ENCODE results near the gene CCDC97.

The CCDC97 gene

GRCh38 chr19:41311072-41311471 lies 1.1 kb downstream of the CCDC97 start:
- H3K4me1 Mint-ChIP-seq, result peaks cover 48% of the 10 kb centered on the region
- peaks cover 6% of the 10 kb centered on the region for H3K27me3 Mint-ChIP-seq (ENCODE audit: low read depth, poor library complexity)
- TF ChIP-seq CTCF (IDR thresholded peaks at IDR 0.05), result no peak
- H3K27ac Mint-ChIP-seq, result peak overlapping the region; percentile 95
- peak overlapping the region; percentile 94 for H3K4me3 Mint-ChIP-seq
- no peak for DNase-seq
- no peaks in the 10 kb centered on the region for H3K9me3 Mint-ChIP-seq
- H3K36me3 Mint-ChIP-seq (ENCODE audit: low read depth), result peaks cover 42% of the 10 kb centered on the region

DNA sequence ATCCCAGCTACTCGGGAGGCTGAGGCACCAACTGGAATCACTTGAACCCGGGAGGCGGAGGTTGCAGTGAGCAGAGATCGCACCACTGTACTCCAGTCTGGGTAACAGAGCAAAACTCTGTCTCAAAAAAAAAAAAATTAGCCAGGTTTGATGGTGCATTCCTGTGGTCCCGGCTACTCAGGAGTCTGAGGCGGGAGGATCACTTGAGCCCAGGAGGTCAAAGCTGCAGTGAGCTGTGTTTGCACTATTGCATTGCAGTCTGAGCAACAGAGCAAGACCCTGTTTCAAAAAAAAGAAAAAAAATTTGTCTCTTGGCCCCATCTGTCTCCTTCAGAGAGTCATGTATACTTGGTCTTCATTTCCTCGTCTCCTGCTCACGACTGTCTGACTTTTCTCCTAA lies 1.6 kb downstream of the CCDC97 start:
- peaks cover 6% of the 10 kb centered on the region for H3K27me3 Mint-ChIP-seq (ENCODE audit: low read depth, poor library complexity)
- DNase-seq, result no peak
- TF ChIP-seq CTCF (IDR thresholded peaks at IDR 0.05), result no peak
- H3K4me3 Mint-ChIP-seq, result peak overlapping the region; percentile 94
- H3K36me3 Mint-ChIP-seq (ENCODE audit: low read depth), result peaks cover 46% of the 10 kb centered on the region
- H3K4me1 Mint-ChIP-seq, result peaks cover 50% of the 10 kb centered on the region
- H3K9me3 Mint-ChIP-seq, result no peaks in the 10 kb centered on the region
- H3K27ac Mint-ChIP-seq, result no peak overlapping the region

DNA sequence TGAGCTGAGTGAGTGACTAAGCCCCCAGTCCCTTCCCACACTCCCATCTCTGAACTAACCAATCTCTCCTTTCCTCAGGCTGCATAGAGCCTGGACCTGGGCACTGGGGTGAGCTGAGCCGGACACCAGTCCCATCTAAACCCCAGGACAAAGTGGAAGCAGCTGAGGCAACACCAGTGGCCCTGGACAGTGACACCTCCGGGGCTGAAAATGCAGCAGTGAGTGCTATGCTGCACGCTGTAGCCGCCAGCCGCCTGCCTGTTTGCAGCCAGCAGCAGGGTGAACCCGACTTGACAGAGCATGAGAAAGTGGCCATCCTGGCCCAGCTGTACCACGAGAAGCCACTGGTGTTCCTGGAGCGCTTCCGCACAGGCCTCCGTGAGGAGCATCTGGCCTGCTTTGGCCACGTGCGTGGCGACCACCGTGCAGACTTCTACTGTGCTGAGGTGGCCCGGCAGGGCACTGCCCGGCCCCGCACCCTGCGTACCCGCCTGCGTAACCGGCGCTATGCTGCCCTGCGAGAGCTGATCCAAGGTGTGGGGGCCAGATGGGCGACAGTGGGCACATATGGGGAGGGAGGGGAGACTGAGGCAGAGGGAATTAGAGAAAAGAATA lies 6.4 kb downstream of the CCDC97 start:
- DNase-seq, result no peak
- Mint-ChIP-seq H3K27ac (no peak overlapping the region), H3K4me3 (no peak overlapping the region), H3K9me3 (no peaks in the 10 kb centered on the region), H3K4me1 (peaks cover 46% of the 10 kb centered on the region), H3K27me3 (ENCODE audit: low read depth, poor library complexity) (no peaks in the 10 kb centered on the region), H3K36me3 (ENCODE audit: low read depth) (peaks cover 51% of the 10 kb centered on the region)
- no peak for TF ChIP-seq CTCF (IDR thresholded peaks at IDR 0.05)

- H3K36me3 Mint-ChIP-seq (ENCODE audit: low read depth), result peaks cover 38% of the 10 kb centered on the region
- no peak overlapping the region for H3K27ac Mint-ChIP-seq
- no peak for DNase-seq
- H3K4me3 Mint-ChIP-seq, result no peak overlapping the region
- H3K9me3 Mint-ChIP-seq, result no peaks in the 10 kb centered on the region
- no peak for TF ChIP-seq CTCF (IDR thresholded peaks at IDR 0.05)
- H3K4me1 Mint-ChIP-seq, result peaks cover 48% of the 10 kb centered on the region
- no peaks in the 10 kb centered on the region for H3K27me3 Mint-ChIP-seq (ENCODE audit: low read depth, poor library complexity)
Measured at GRCh38 chr19:41318696-41319499, 8.9 kb downstream of the CCDC97 start.

DNA sequence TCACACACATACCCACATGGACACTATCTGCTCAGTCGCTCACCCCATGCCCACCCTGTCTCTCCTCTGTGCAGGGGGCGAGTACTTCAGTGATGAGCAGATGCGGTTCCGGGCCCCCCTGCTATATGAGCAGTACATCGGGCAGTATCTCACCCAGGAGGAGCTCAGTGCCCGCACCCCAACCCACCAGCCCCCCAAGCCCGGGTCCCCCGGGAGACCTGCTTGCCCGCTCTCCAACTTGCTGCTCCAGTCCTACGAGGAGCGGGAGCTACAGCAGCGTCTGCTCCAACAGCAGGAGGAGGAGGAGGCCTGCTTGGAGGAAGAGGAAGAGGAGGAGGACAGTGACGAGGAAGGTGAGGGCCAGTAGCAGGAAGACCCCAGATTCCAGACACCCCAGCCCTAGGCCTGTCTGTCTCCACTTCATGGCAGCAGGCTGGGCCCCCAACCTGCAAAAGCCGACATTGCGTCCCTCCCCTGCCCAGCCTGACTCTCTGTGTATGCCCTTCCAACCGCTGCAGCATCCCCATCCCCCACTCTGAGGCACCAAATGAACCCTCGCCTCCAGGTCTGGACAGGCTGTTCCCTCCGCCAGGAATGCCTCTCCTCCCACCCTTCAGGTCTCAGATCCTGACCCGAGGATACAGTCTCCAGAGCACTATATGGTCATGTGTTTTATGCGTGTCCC lies 9.7 kb downstream of the CCDC97 start:
- H3K9me3 Mint-ChIP-seq, result no peaks in the 10 kb centered on the region
- no peaks in the 10 kb centered on the region for H3K27me3 Mint-ChIP-seq (ENCODE audit: low read depth, poor library complexity)
- no peak overlapping the region for H3K4me3 Mint-ChIP-seq
- H3K4me1 Mint-ChIP-seq, result peaks cover 55% of the 10 kb centered on the region
- peaks cover 31% of the 10 kb centered on the region for H3K36me3 Mint-ChIP-seq (ENCODE audit: low read depth)
- H3K27ac Mint-ChIP-seq, result peak overlapping the region; percentile 64
- no peak for TF ChIP-seq CTCF (IDR thresholded peaks at IDR 0.05)
- no peak for DNase-seq
